ENCODE data around the gene SLC25A30. TPM values are rescaled to one million over a fixed set of nuclear protein-coding genes. Genes with fewer than 3 reads are reported as not detected.
"Not testable (repeated sequence)": the region's sequence is repeated elsewhere in the genome, so short reads cannot be mapped to it uniquely, and the experiment has no call there.

Gene SLC25A30
- polyA plus RNA-seq, 1 donor, result 33.9 TPM

DNA sequence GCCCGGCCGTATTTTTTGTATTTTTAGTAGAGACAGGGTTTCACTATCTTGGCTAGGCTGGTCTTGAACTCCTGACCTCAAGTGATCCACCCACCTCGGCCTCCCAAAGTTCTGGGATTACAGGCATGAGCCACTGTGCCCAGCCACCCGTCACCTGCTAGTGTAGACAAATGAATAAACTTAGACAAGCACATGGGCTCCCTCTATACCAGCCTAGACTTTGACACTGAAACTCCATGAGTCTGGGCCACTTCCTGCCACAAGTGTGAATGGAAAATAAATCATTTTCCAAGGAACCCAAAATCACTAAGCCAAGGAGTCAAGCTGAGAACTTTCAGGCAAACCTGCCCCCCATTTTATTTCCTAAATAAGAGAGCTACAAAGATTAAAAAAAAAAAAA is 50.2 kb downstream of the SLC25A30 start:
- no peak for DNase-seq

DNA sequence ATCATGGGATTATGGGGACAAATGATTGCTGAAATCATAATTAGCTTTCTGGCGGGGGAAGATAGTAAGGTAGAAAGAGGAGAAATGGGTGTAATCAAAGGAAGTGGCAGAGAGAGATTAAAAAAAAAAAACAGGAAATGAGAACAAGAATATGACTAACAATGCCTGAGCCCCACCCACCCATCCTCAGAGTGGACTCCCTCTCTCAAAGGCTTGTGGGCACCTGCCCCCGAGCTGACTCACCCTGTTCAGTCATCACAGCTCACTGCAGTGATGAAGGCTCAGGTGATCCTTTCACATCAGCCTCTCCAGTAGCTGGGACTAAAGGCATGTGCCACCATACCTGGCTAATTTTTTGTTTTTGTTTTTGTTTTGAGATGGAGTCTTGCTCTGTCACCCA is 50.8 kb downstream of the SLC25A30 start:
- no peak for DNase-seq

DNA sequence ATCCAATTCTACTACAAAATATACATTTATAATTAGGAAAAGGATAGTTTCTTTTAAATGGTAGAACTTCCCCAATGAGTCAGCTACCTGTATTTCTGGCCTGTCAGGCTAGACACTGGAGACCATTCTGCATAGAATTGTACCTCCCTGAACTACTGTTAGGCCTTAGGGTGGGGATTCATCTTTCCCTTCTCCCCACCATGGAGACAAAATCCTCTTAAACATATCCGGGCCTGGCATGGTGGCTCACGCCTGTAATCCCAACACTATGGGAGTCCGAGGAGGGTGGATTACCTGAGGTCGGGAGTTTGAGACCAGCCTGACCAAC is 52.7 kb downstream of the SLC25A30 start:
- DNase-seq, result no peak

DNA sequence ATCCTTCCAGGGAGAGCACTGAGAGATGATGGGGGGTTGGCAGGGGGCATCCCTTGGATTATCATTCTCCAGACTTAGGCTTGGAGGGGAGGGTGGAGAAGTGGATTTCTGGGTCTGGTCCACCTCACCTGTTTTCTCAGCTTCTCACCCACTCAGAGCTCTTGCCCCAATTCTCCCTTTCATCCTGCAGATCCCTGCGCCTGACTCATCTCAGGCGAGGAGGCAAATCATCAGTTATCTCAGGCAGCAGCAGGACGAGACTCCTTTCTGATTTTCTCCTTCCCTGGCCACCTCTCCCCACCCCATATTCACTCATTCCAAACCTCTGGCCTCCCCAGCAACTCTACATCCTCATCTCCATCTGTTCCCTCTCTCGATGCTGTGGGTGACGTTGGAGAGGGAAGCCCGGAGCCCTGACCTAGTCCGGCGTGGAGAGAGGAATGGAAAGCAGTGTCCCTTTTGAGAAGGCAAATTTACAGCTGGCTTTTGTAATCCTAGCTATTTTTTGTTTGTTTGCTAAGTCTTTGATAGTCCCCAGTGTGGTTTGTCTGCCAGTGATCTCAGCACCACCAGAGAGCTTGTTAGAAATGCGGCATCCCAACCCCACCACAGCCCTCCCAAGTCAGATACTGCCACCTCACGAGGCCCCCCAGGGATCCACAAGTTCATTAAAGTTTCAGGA is 53.2 kb downstream of the SLC25A30 start:
- no peak for DNase-seq

DNA sequence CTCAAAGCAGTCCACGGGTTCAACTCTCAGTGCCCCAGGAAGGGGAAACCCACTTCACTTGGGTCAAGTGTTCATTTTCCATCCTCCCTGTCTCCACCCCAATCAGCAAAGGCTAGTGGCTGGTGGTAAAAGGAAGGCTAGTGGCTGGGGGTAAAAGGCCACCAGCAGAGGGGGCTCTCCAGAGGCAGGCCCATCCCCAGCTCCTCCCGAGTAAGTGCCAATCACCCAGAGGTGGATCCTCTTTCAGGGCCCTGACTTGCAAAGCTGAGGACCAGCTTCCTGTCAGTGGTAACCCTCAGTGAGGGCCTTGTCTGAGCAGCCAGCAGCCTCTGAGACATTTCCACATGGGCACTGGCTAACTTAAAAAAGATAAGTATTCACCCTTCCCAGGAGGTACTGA is 55.2 kb downstream of the SLC25A30 start:
- DNase-seq, result no peak

DNA sequence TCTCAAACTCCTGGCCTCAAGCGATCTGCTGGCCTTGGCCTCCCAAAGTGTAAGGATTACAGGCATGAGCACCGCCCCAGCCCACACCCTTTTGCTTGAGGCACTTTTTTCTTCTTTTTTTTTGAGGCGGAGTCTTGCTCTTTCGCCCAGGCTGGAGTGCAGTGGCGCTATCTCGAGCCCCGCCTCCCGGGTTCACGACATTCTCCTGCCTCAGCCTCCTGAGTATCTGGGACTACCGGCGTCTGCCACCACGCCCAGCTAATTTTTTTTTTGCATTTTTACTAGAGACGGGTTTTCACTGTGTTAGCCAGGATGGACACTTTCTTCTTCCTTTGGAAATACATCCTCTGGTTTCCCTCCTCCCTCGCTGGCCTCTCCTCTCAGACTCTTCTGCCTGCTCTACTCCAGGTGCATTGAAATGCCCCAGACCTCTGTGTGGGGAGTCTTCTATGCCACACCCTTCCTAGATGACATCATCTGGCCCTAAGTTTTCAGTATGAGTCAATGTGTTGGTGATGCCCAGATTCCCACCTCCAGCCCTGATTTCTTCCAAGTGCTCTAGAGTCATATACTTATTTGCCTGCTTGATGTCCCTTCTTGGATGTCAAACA is 56.5 kb downstream of the SLC25A30 start:
- no peak for DNase-seq

DNA sequence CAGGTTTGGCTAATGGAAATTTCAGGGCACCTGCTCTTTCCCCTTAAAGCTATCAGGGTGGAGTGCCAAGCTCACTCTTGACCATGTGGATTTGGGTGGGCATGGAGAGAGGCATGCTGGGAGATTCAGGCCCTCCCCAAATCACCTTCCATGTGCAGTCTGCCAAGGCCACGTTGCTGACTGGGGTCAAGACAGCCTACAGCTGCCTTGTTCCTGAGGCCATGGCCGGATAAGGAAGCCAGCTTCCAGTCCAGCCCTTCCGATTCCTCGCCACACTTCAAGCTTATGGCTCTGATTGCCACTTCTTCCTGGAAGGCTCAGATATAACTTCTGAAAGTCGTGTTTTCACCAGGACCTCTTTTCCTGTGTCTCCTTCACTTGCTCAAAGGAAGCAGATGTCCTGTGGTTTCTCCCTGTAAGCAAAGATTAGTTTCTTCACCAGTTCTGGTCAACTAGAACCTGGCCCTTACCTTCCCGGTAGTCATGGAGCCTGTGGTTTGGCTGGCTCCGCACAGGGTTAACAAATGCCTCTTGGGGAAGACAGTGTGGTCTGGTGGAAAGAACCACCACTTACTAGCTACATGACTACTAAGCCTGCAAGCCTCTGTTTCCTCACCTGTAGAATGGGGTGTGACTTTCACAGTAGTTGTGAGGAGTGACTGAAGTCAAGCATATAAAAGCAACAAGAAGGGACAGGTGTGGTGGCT is 61.1 kb downstream of the SLC25A30 start:
- DNase-seq, result no peak

DNA sequence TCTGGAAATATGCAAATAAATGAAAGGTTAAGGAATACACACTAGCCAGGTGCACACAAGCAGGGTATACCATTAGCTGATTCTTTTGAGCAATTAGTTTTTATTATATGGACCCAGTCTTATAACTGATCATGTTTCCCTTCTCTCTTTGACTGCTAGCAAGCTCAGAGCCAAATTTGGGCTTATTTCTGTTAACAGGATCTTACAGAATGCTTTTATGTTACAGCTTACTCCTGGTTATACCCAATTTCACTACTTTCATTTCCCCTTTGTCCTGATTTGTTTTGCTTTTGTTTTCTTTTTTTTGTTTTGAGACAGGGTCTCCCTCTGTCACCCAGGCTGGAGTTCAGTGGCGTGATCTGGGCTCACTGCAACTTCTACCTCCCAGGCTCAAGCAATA is 64.3 kb downstream of the SLC25A30 start:
- no peak for DNase-seq

DNA sequence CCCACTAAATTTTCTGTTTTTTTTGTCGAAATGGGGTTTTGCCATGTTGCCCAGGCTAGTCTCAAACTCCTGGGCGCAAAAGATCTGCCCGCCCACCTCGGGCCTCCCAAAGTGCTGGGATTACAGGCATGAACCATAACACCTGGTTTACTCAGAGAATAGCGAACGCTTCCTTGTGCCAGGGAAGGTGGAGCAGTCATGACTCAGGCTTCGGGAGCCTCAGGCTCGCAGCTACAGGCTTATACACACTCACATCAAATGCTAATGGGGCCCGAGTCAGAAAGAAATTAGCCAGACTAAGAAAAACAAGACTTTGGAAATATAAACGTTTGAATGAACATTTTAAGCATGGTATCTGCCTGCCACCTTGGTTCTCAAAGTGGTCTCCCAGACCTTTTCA is 66.1 kb downstream of the SLC25A30 start:
- DNase-seq, result no peak

DNA sequence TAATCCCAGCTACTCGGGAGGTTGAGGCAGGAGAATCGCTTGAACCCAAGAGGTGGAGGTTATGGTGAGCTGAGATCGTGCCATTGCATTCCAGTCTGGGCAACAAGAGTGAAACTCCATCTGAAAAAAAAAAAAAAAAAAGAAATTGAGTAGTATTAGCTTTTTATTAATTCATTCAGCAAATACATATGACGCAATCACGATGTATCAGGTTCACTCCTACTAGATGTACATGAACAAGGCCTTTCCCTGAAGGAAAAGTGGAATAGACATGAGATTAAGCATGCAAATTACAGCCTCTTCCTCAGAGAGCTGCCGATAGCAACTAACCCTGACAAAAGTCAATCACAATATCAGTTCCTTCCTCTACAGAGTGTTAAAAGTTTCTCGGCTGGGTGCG is 68.0 kb downstream of the SLC25A30 start:
- no peak for DNase-seq

DNA sequence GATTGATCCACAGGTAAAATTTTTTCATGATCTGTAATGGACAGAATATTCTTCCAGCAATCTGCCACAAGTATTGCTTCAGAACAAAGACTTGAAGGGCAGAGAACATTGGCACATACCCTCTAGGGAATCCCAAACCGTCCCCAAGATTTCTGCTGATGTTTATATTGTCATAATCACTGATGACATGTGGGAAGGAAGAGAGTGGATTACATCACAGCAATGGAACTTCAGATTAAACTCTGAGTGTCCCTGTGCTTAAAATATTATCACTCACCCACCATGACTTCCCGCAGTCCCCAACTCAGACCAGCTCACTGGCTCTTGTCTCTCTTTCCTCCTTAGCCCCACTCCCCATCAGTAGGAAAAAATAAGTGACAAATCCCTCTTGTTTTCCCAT is 68.7 kb downstream of the SLC25A30 start:
- DNase-seq, result no peak

DNA sequence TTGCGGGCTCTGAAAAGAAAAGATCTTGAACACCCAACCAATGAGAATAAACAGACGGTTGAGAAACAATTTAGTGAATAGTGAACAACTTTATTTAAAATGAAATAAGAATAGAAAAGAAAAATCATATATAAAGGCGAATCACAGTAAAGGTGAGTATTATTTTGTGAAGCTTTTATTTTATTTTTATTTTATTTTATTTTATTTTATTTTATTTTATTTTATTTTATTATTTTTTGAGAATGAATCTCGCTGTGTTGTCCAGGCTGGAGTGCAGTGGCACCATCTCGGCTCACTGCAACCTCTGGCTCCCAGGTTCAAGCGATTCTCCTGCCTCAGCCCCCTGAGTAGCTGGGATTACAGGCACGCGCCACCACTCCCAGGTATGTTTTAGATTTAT is 74.1 kb downstream of the SLC25A30 start:
- not testable (repeated sequence) for DNase-seq

Other genes with a start within 250 kb of the SLC25A30 start
- 0.63 TPM for gene KCTD4, start 217.3 kb downstream of the SLC25A30 start, polyA plus RNA-seq (ENCODE audit: insufficient read length)
- gene TPT1, start 77.2 kb downstream of the SLC25A30 start, polyA plus RNA-seq (ENCODE audit: insufficient read length), result 5,991 TPM
- 39.5 TPM for gene COG3, start 46.6 kb upstream of the SLC25A30 start, polyA plus RNA-seq (ENCODE audit: insufficient read length)
- 4.0 TPM for gene ERICH6B, start 197.4 kb upstream of the SLC25A30 start, polyA plus RNA-seq (ENCODE audit: insufficient read length)

Data from left kidney (tissue), 2 donors.